ENCODE results near the gene ISG15. TPM values are rescaled to one million over a fixed set of nuclear protein-coding genes. Genes with fewer than 3 reads are reported as not detected.

Gene ISG15
- total RNA-seq, 2 donors from 2014 or later = 46.6 to 48.4 TPM

- Mint-ChIP-seq H3K4me3 (peak overlapping the region; percentile 50), H3K27ac (no peak overlapping the region), H3K27me3 (ENCODE audit: insufficient read depth) (peaks cover 52% of the 10 kb centered on the region), H3K36me3 (ENCODE audit: low read depth) (no peaks in the 10 kb centered on the region), H3K9me3 (no peaks in the 10 kb centered on the region), H3K4me1 (peaks cover 29% of the 10 kb centered on the region)
- DNase-seq = peak; percentile 66
- Histone ChIP-seq H3K4me1 (ENCODE audit: control insufficient read depth, insufficient read depth, low read length) (peaks cover 27% of the 10 kb centered on the region), H3K36me3 (ENCODE audit: control insufficient read depth, insufficient read depth, low read length) (no peaks in the 10 kb centered on the region), H3K9ac (ENCODE audit: extremely low read depth, low read length, poor library complexity, severe bottlenecking) (peak overlapping the region; percentile 25), H3K9me3 (ENCODE audit: control insufficient read depth, low read length) (no peaks in the 10 kb centered on the region), H3K27me3 (ENCODE audit: control insufficient read depth, insufficient read depth, low read length, poor library complexity, severe bottlenecking) (no peaks in the 10 kb centered on the region), H3K4me3 (ENCODE audit: low read length) (peak overlapping the region; percentile 76), H3K27ac (ENCODE audit: low read depth, low read length) (no peak overlapping the region)
- no peak for TF ChIP-seq CTCF (conservative IDR thresholded peaks at IDR 0.05)
- WGBS, 2 experiments (ENCODE audit: insufficient coverage in 1 of 2, insufficient read length in 1 of 2) = 88 to 89% methylated on average over 7 to 22 of the region's 22 CpGs
Observed at GRCh38 chr1:1003618-1004419, 9.5 kb upstream of the ISG15 start.

GRCh38 chr1:1004420-1004779 is 8.9 kb upstream of the ISG15 start:
- WGBS, 2 experiments (ENCODE audit: insufficient coverage in 1 of 2, insufficient read length in 1 of 2) = 60 to 83% methylated on average over 1 to 7 of the region's 7 CpGs
- Mint-ChIP-seq H3K27ac (peak overlapping the region; percentile 95), H3K4me1 (peaks cover 29% of the 10 kb centered on the region), H3K4me3 (peak overlapping the region; percentile 50), H3K9me3 (no peaks in the 10 kb centered on the region), H3K27me3 (ENCODE audit: insufficient read depth) (peaks cover 54% of the 10 kb centered on the region), H3K36me3 (ENCODE audit: low read depth) (no peaks in the 10 kb centered on the region)
- no peak for TF ChIP-seq CTCF (conservative IDR thresholded peaks at IDR 0.05)
- Histone ChIP-seq H3K27me3 (ENCODE audit: control insufficient read depth, insufficient read depth, low read length, poor library complexity, severe bottlenecking) (no peaks in the 10 kb centered on the region), H3K4me1 (ENCODE audit: control insufficient read depth, insufficient read depth, low read length) (peaks cover 27% of the 10 kb centered on the region), H3K4me3 (ENCODE audit: low read length) (peak overlapping the region; percentile 76), H3K9ac (ENCODE audit: extremely low read depth, low read length, poor library complexity, severe bottlenecking) (peak overlapping the region; percentile 25), H3K9me3 (ENCODE audit: control insufficient read depth, low read length) (no peaks in the 10 kb centered on the region), H3K27ac (ENCODE audit: low read depth, low read length) (no peak overlapping the region), H3K36me3 (ENCODE audit: control insufficient read depth, insufficient read depth, low read length) (no peaks in the 10 kb centered on the region)
- DNase-seq = peak; percentile 59

- peak overlapping the region; percentile 50 for H3K4me3 Mint-ChIP-seq
Observed at GRCh38 chr1:1004780-1005697, 8.3 kb upstream of the ISG15 start.

More at GRCh38 chr1:1004780-1005697, 8.3 kb upstream of the ISG15 start:
- Histone ChIP-seq H3K36me3 (ENCODE audit: control insufficient read depth, insufficient read depth, low read length) (no peaks in the 10 kb centered on the region), H3K4me1 (ENCODE audit: control insufficient read depth, insufficient read depth, low read length) (peaks cover 27% of the 10 kb centered on the region), H3K27ac (ENCODE audit: low read depth, low read length) (peak overlapping the region; percentile 76), H3K9ac (ENCODE audit: extremely low read depth, low read length, poor library complexity, severe bottlenecking) (peak overlapping the region; percentile 74), H3K4me3 (ENCODE audit: low read length) (peak overlapping the region; percentile 76), H3K9me3 (ENCODE audit: control insufficient read depth, low read length) (no peaks in the 10 kb centered on the region), H3K27me3 (ENCODE audit: control insufficient read depth, insufficient read depth, low read length, poor library complexity, severe bottlenecking) (no peaks in the 10 kb centered on the region)
- peak; percentile 83 for DNase-seq
- Mint-ChIP-seq H3K4me1 (peaks cover 29% of the 10 kb centered on the region), H3K27ac (peak overlapping the region; percentile 95), H3K36me3 (ENCODE audit: low read depth) (no peaks in the 10 kb centered on the region), H3K27me3 (ENCODE audit: insufficient read depth) (peaks cover 52% of the 10 kb centered on the region), H3K9me3 (no peaks in the 10 kb centered on the region)
- 47 to 52% methylated on average over 15 to 21 of the region's 21 CpGs for WGBS, 2 experiments (ENCODE audit: insufficient coverage in 1 of 2, insufficient read length in 1 of 2)
- no peak for TF ChIP-seq CTCF (conservative IDR thresholded peaks at IDR 0.05)

Data from endodermal cell (in vitro differentiated cells).